HUES64 (cell line): Measurements from ENCODE around the gene PHLPP2.

Experiments
- H3K27ac ChIP-seq: 2 replicates; pipeline ENCODE4 v1.7.0; 2013; ENCODE audit warnings: low read depth, low read length, inconsistent platforms
- H3K27me3 ChIP-seq: 2 replicates; pipeline ENCODE4 v1.6.1; 2013; ENCODE audit warnings: mild to moderate bottlenecking, low read length; ENCODE audit not compliant: insufficient read depth
- H3K36me3 ChIP-seq: 2 replicates; pipeline ENCODE4 v1.6.1; 2013; ENCODE audit warnings: mild to moderate bottlenecking, low read length; ENCODE audit not compliant: insufficient read depth
- H3K4me1 ChIP-seq: 2 replicates; pipeline ENCODE4 v1.6.1; 2013; ENCODE audit warnings: mild to moderate bottlenecking, low read length, moderate library complexity; ENCODE audit not compliant: insufficient read depth
- H3K4me3 ChIP-seq: 2 replicates; pipeline ENCODE4 v1.5.1; 2013; ENCODE audit warnings: mild to moderate bottlenecking, low read length, moderate library complexity
- H3K9ac ChIP-seq: 2 replicates; pipeline ENCODE4 v1.6.1; 2013; ENCODE audit warnings: mild to moderate bottlenecking, low read depth, low read length
- H3K9me3 ChIP-seq: 2 replicates; pipeline ENCODE4 v1.6.1; 2013; ENCODE audit warnings: low read depth, low read length; ENCODE audit not compliant: insufficient read depth
- WGBS: fragments of 150-250, 120-280 bp; methylation state at CpG from one replicate; pipeline ENCODE4 v1.1.7; 2013; ENCODE audit warnings: missing lambda C conversion rate; 5-methylcytosine and 5-hydroxymethylcytosine counted together

The PHLPP2 gene

GRCh38 chr16:71746442-71747046, 22.0 kb upstream of the PHLPP2 start:
- H3K4me3 ChIP-seq: no peak overlapping the region
- no peak overlapping the region for H3K27ac ChIP-seq
- WGBS: 86% methylated on average over 7 of the region's 7 CpGs
- H3K4me1 ChIP-seq: no peaks in the 10 kb centered on the region
- no peak overlapping the region for H3K9ac ChIP-seq
- H3K9me3 ChIP-seq: no peaks in the 10 kb centered on the region
- no peaks in the 10 kb centered on the region for H3K27me3 ChIP-seq
- H3K36me3 ChIP-seq: peaks cover 88% of the 10 kb centered on the region

GRCh38 chr16:71738855-71739254, 14.4 kb upstream of the PHLPP2 start:
- H3K36me3 ChIP-seq: peaks cover 82% of the 10 kb centered on the region
- no peaks in the 10 kb centered on the region; the same call in 1 of the 2 replicates for H3K4me1 ChIP-seq
- no peak overlapping the region for H3K4me3 ChIP-seq
- no peaks in the 10 kb centered on the region for H3K27me3 ChIP-seq
- H3K9ac ChIP-seq: no peak overlapping the region
- H3K27ac ChIP-seq: no peak overlapping the region
- no peaks in the 10 kb centered on the region for H3K9me3 ChIP-seq
- WGBS: 96% methylated on average over 4 of the region's 4 CpGs

GRCh38 chr16:71737501-71737900, 13.0 kb upstream of the PHLPP2 start:
- Histone ChIP-seq H3K27me3 (no peaks in the 10 kb centered on the region), H3K36me3 (peaks cover 84% of the 10 kb centered on the region), H3K4me3 (no peak overlapping the region), H3K9me3 (no peaks in the 10 kb centered on the region), H3K9ac (no peak overlapping the region), H3K27ac (no peak overlapping the region), H3K4me1 (no peaks in the 10 kb centered on the region; the same call in 1 of the 2 replicates)
- 95% methylated on average over 6 of the region's 6 CpGs for WGBS

GRCh38 chr16:71734511-71734910, 10.0 kb upstream of the PHLPP2 start:
- 92% methylated on average over 5 of the region's 5 CpGs for WGBS
- Histone ChIP-seq H3K9ac (no peak overlapping the region), H3K36me3 (peaks cover 81% of the 10 kb centered on the region)

GRCh38 chr16:71732587-71732986, 8.1 kb upstream of the PHLPP2 start:
- no peaks in the 10 kb centered on the region for H3K27me3 ChIP-seq
- H3K36me3 ChIP-seq: peaks cover 61% of the 10 kb centered on the region
- H3K4me3 ChIP-seq: no peak overlapping the region
- no peaks in the 10 kb centered on the region for H3K9me3 ChIP-seq
- H3K27ac ChIP-seq: no peak overlapping the region
- WGBS: 96% methylated on average over 3 of the region's 3 CpGs
- peaks cover 7% of the 10 kb centered on the region; the same call in 1 of the 2 replicates for H3K4me1 ChIP-seq
- H3K9ac ChIP-seq: no peak overlapping the region

More at GRCh38 chr16:71734511-71734910, 10.0 kb upstream of the PHLPP2 start:
- H3K27ac ChIP-seq: no peak overlapping the region
- no peaks in the 10 kb centered on the region for H3K27me3 ChIP-seq
- no peaks in the 10 kb centered on the region for H3K9me3 ChIP-seq
- peaks cover 2% of the 10 kb centered on the region; the same call in 1 of the 2 replicates for H3K4me1 ChIP-seq
- no peak overlapping the region for H3K4me3 ChIP-seq

- 92% methylated on average over 8 of the region's 8 CpGs for WGBS
- Histone ChIP-seq H3K9ac (no peak overlapping the region), H3K9me3 (no peaks in the 10 kb centered on the region), H3K36me3 (peaks cover 25% of the 10 kb centered on the region), H3K27me3 (peaks cover 19% of the 10 kb centered on the region), H3K4me3 (no peak overlapping the region), H3K4me1 (peaks cover 13% of the 10 kb centered on the region), H3K27ac (no peak overlapping the region)
Observed at GRCh38 chr16:71727551-71728324, 3.2 kb upstream of the PHLPP2 start.

- Histone ChIP-seq H3K4me1 (peaks cover 20% of the 10 kb centered on the region), H3K4me3 (no peak overlapping the region), H3K27ac (no peak overlapping the region), H3K27me3 (peaks cover 19% of the 10 kb centered on the region), H3K36me3 (peaks cover 15% of the 10 kb centered on the region), H3K9me3 (no peaks in the 10 kb centered on the region), H3K9ac (no peak overlapping the region)
- WGBS: 83% methylated on average over 4 of the region's 4 CpGs
Observed at GRCh38 chr16:71726476-71727315, 2.2 kb upstream of the PHLPP2 start.

GRCh38 chr16:71723537-71724319, 773 bp downstream of the PHLPP2 start:
- H3K9me3 ChIP-seq: no peaks in the 10 kb centered on the region
- H3K9ac ChIP-seq: peak overlapping the region; percentile 81
- peak overlapping the region; percentile 74; the same call in 1 of the 2 replicates for H3K27ac ChIP-seq
- peaks cover 17% of the 10 kb centered on the region for H3K4me1 ChIP-seq
- WGBS: under 1% methylated on average over 104 of the region's 104 CpGs
- no peaks in the 10 kb centered on the region; the same call in 1 of the 2 replicates for H3K36me3 ChIP-seq
- H3K27me3 ChIP-seq: peaks cover 19% of the 10 kb centered on the region
- H3K4me3 ChIP-seq: peak overlapping the region; percentile 72

GRCh38 chr16:71722801-71723536, 1.5 kb downstream of the PHLPP2 start:
- WGBS: under 1% methylated on average over 59 of the region's 59 CpGs
- Histone ChIP-seq H3K4me3 (peak overlapping the region; percentile 72), H3K9ac (peak overlapping the region; percentile 81), H3K4me1 (peaks cover 17% of the 10 kb centered on the region), H3K36me3 (no peaks in the 10 kb centered on the region; the same call in 1 of the 2 replicates), H3K27ac (peak overlapping the region; percentile 74; the same call in 1 of the 2 replicates), H3K9me3 (no peaks in the 10 kb centered on the region), H3K27me3 (peaks cover 19% of the 10 kb centered on the region)
